ENCODE measurements around the gene SCNN1A.

- TF ChIP-seq FOS (IDR thresholded peaks at IDR 0.05; ENCODE audit: borderline replicate concordance, insufficient read depth, low read length): no peak
- no peak for TF ChIP-seq CTCF (IDR thresholded peaks at IDR 0.05; ENCODE audit: extremely low read depth in 1 of 2, insufficient read depth in 1 of 2, low read depth in 1 of 2, low read length in 2 of 2)
- no peak for TF ChIP-seq EZH2 (IDR thresholded peaks at IDR 0.05; ENCODE audit: borderline replicate concordance, low read depth, low read length, severe bottlenecking)
- TF ChIP-seq MAX (IDR thresholded peaks at IDR 0.05; ENCODE audit: insufficient read depth, insufficient read length): no peak
- TF ChIP-seq POLR2A (IDR thresholded peaks at IDR 0.05; ENCODE audit: low read depth, low read length): no peak
These were observed 7.0 kb upstream of the SCNN1A start for GRCh38 chr12:6382371-6382770.
